ENCODE measurements around the gene LRP1B.

GRCh38 chr2:141515931-141516330, 614.9 kb downstream of the LRP1B start:
- TF ChIP-seq, protein P1, sequence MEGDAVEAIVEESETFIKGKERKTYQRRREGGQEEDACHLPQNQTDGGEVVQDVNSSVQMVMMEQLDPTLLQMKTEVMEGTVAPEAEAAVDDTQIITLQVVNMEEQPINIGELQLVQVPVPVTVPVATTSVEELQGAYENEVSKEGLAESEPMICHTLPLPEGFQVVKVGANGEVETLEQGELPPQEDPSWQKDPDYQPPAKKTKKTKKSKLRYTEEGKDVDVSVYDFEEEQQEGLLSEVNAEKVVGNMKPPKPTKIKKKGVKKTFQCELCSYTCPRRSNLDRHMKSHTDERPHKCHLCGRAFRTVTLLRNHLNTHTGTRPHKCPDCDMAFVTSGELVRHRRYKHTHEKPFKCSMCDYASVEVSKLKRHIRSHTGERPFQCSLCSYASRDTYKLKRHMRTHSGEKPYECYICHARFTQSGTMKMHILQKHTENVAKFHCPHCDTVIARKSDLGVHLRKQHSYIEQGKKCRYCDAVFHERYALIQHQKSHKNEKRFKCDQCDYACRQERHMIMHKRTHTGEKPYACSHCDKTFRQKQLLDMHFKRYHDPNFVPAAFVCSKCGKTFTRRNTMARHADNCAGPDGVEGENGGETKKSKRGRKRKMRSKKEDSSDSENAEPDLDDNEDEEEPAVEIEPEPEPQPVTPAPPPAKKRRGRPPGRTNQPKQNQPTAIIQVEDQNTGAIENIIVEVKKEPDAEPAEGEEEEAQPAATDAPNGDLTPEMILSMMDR (IDR thresholded peaks at IDR 0.05) = no peak
- no peak for TF ChIP-seq POLR2A (IDR thresholded peaks at IDR 0.05)
- no peak for TF ChIP-seq POLR2AphosphoS5 (IDR thresholded peaks at IDR 0.05; ENCODE audit: insufficient read depth in 1 of 2, low read depth in 1 of 2)

Data from vagina (tissue), 2 donors.